HepG2 (cell line): Measurements from ENCODE around the gene MIA2. TPM values are rescaled to one million over a fixed set of nuclear protein-coding genes. Genes with fewer than 3 reads are reported as not detected.

Experiments used
- AKNA ChIP-seq: sonication (generic); formaldehyde crosslinking; IDR thresholded peaks from 2 replicates; pipeline ENCODE4 v1.4.0; 2020; ENCODE audit warnings: missing genetic modification reagents, borderline replicate concordance
- ARHGAP35 ChIP-seq: sonication (generic); formaldehyde crosslinking; IDR thresholded peaks from 2 replicates; pipeline ENCODE4 v1.9.0; 2022; ENCODE audit warnings: mild to moderate bottlenecking, inconsistent platforms, moderate library complexity, missing genetic modification reagents, borderline replicate concordance
- ATM ChIP-seq: fragments of 450-650 bp; IDR thresholded peaks from 2 replicates; pipeline ENCODE4 v1.7.1; 2017; ENCODE audit warnings: mild to moderate bottlenecking, borderline replicate concordance
- CEBPG ChIP-seq: IDR thresholded peaks from 2 replicates; pipeline ENCODE4 v1.6.1; 2016
- FOXJ3 ChIP-seq: sonication (generic); formaldehyde crosslinking; IDR thresholded peaks from 2 replicates; pipeline ENCODE4 v1.4.0; 2020; ENCODE audit warnings: missing genetic modification reagents, mild to moderate bottlenecking, borderline replicate concordance
- GATAD1 ChIP-seq: IDR thresholded peaks from 2 replicates; pipeline ENCODE4 v1.6.1; 2016; ENCODE audit warnings: missing genetic modification reagents, missing compliant biosample characterization
- KLF12 ChIP-seq: sonication (generic); formaldehyde crosslinking; IDR thresholded peaks from 2 replicates; pipeline ENCODE4 v1.4.0; 2020; ENCODE audit warnings: missing genetic modification reagents, borderline replicate concordance
- KLF15 ChIP-seq: sonication (generic); formaldehyde crosslinking; IDR thresholded peaks from 2 replicates; pipeline ENCODE4 v1.8.1; 2023; ENCODE audit warnings: borderline replicate concordance, mild to moderate bottlenecking, inconsistent platforms, missing genetic modification reagents, mixed read lengths
- MEIS2 ChIP-seq: sonication (generic); formaldehyde crosslinking; IDR thresholded peaks from 2 replicates; pipeline ENCODE4 v1.9.0; 2021; ENCODE audit warnings: mild to moderate bottlenecking, missing genetic modification reagents
- NFATC3 ChIP-seq: sonication (generic); formaldehyde crosslinking; IDR thresholded peaks from 2 replicates; pipeline ENCODE4 v1.5.1; 2020; ENCODE audit warnings: mild to moderate bottlenecking, missing genetic modification reagents
- NKX3-1 ChIP-seq: sonication (generic); formaldehyde crosslinking; IDR thresholded peaks from 2 replicates; pipeline ENCODE4 v1.5.0; 2020; ENCODE audit warnings: missing genetic modification reagents
- NONO ChIP-seq, 2 experiments: fragments of 450-650 bp in 1 of 2; sonication (generic) in 1 of 2; formaldehyde crosslinking in 1 of 2; IDR thresholded peaks in 1 of 2; conservative IDR thresholded peaks in 1 of 2; 2 replicates each; pipeline versions ENCODE4 v1.6.1 to v1.8.0; 2017 to 2022; ENCODE audit warnings: mild to moderate bottlenecking in 1 of 2, missing genetic modification reagents in 1 of 2, moderate library complexity in 1 of 2
- POGZ ChIP-seq: sonication (generic); formaldehyde crosslinking; IDR thresholded peaks from 2 replicates; pipeline ENCODE4 v1.4.0; 2020; ENCODE audit warnings: mild to moderate bottlenecking, missing genetic modification reagents
- POLR2AphosphoS5 ChIP-seq: IDR thresholded peaks from 2 replicates; pipeline ENCODE4 v1.6.1; 2012; ENCODE audit warnings: low read depth, low read length
- RAD51 ChIP-seq: fragments of 450-650 bp; IDR thresholded peaks from 2 replicates; pipeline ENCODE4 v1.6.1; 2016; ENCODE audit warnings: borderline replicate concordance
- SNAPC2 ChIP-seq: sonication (generic); formaldehyde crosslinking; IDR thresholded peaks from 2 replicates; pipeline ENCODE4 v1.8.1; 2022; ENCODE audit warnings: mild to moderate bottlenecking, missing genetic modification reagents
- SNRNP70 ChIP-seq: fragments of 200-400 bp; formaldehyde crosslinking; IDR thresholded peaks from 2 replicates; pipeline ENCODE4 v1.6.1; 2017; ENCODE audit warnings: mild to moderate bottlenecking, low read depth, low read length, moderate library complexity
- SOX13 ChIP-seq, 3 experiments: fragments of 450-650 bp in 1 of 3; sonication (generic) in 1 of 3; formaldehyde crosslinking in 1 of 3; IDR thresholded peaks in 2 of 3; conservative IDR thresholded peaks in 1 of 3; 2 replicates each; pipeline versions ENCODE4 v1.5.0 to v1.6.1; 2016 to 2020; ENCODE audit warnings: antibody characterized with exemption in 1 of 3, mild to moderate bottlenecking in 1 of 3, missing compliant biosample characterization in 1 of 3, missing genetic modification reagents in 1 of 3, moderate library complexity in 1 of 3
- SP140L ChIP-seq: sonication (generic); formaldehyde crosslinking; IDR thresholded peaks from 2 replicates; pipeline ENCODE4 v1.4.0; 2020; ENCODE audit warnings: missing genetic modification reagents, borderline replicate concordance
- TEAD2 ChIP-seq: sonication (generic); formaldehyde crosslinking; IDR thresholded peaks from 2 replicates; pipeline ENCODE4 v1.9.0; 2021; ENCODE audit warnings: missing genetic modification reagents
- YY1 ChIP-seq: IDR thresholded peaks from 2 replicates; pipeline ENCODE4 v1.6.1; 2011; ENCODE audit warnings: low read length, low read depth, moderate library complexity, mild to moderate bottlenecking; ENCODE audit not compliant: insufficient read depth, insufficient replicate concordance
- ZBTB42 ChIP-seq: sonication (generic); formaldehyde crosslinking; IDR thresholded peaks from 2 replicates; pipeline ENCODE4 v1.5.0; 2020; ENCODE audit warnings: mild to moderate bottlenecking, missing genetic modification reagents
- ZNF274 ChIP-seq: sonication (generic); formaldehyde crosslinking; IDR thresholded peaks from 2 replicates; pipeline ENCODE4 v1.5.1; 2020; ENCODE audit warnings: mild to moderate bottlenecking, missing genetic modification reagents
- ZNF569 ChIP-seq: sonication (generic); formaldehyde crosslinking; IDR thresholded peaks from 2 replicates; pipeline ENCODE4 v1.5.0; 2020; ENCODE audit warnings: mild to moderate bottlenecking, missing genetic modification reagents, moderate library complexity, borderline replicate concordance
- ZNF614 ChIP-seq: IDR thresholded peaks from 2 replicates; pipeline ENCODE4 v1.6.1; 2018; ENCODE audit warnings: missing biosample characterization, missing genetic modification reagents, inconsistent platforms, borderline replicate concordance
- ZNF780A ChIP-seq: sonication (generic); formaldehyde crosslinking; IDR thresholded peaks from 2 replicates; pipeline ENCODE4 v1.8.0; 2022; ENCODE audit warnings: mild to moderate bottlenecking, missing genetic modification reagents, moderate library complexity
- polyA plus RNA-seq, 8 experiments: library from polyadenylated mRNA; depleted of rRNA in 3 of 8; stranded (reverse) in 7 of 8; unstranded in 1 of 8; fragments of >200 nt; fragmentation: Illumina TruSeq in 4 of 8; extraction: Trizol in 4 of 8; gene quantifications; 2 replicates each; pipeline versions ENCODE4 v1.2.1 to v1.2.3, GENCODE V29; 2011 to 2016; ENCODE audit warnings: low read depth in 4 of 8, missing spikeins in 1 of 8, mixed read lengths in 1 of 8; ENCODE audit not compliant: insufficient read depth in 1 of 8
- total RNA-seq, 5 experiments: library from RNA; depleted of rRNA; stranded (reverse); fragments of >200 nt; fragmentation: Illumina TruSeq; extraction: Trizol; gene quantifications; 2 replicates each; pipeline ENCODE4 v1.2.3, GENCODE V29; 2016; ENCODE audit warnings: low read depth in 1 of 5

MIA2 gene
- total and polyA plus RNA-seq, 2 of the 13 experiments (the other 11 are each of a cell fraction or from before 2014, with no cell fraction given) = 134 to 158 TPM

- TF ChIP-seq AKNA = no peak
- peak; percentile 72; the same call in 1 of the 2 replicates for TF ChIP-seq RAD51
- TF ChIP-seq NONO (IDR thresholded peaks at IDR 0.05) = peak; percentile 100; the same call in 1 of the 2 replicates
- TF ChIP-seq NONO (CRISPR knock-in tag; conservative IDR thresholded peaks at IDR 0.05) = peak; percentile 83
- TF ChIP-seq GATAD1 (CRISPR knock-in tag) = peak; percentile 79
- TF ChIP-seq KLF12 (CRISPR knock-in tag) = peak; percentile 100
- TF ChIP-seq TEAD2 (CRISPR knock-in tag) = no peak
- no peak for TF ChIP-seq SNAPC2
- TF ChIP-seq NFATC3 (CRISPR knock-in tag) = peak; percentile 80; the same call in 1 of the 2 replicates
- no peak for TF ChIP-seq ATM
- TF ChIP-seq FOXJ3 (CRISPR knock-in tag) = no peak
- no peak for TF ChIP-seq NKX3-1
- peak; percentile 55; the same call in 1 of the 2 replicates for TF ChIP-seq ARHGAP35
- peak; percentile 93; the same call in 1 of the 2 replicates for TF ChIP-seq ZNF780A (CRISPR knock-in tag)
- TF ChIP-seq POLR2AphosphoS5 = no peak
- TF ChIP-seq ZBTB42 = no peak
- peak; percentile 84 for TF ChIP-seq ZNF614 (CRISPR knock-in tag)
- TF ChIP-seq MEIS2 (CRISPR knock-in tag) = no peak; the same call in none of the 2 replicates
- peak; percentile 42 for TF ChIP-seq CEBPG (CRISPR knock-in tag)
- TF ChIP-seq SOX13 (IDR thresholded peaks at IDR 0.05) = no peak
- TF ChIP-seq SOX13 (CRISPR knock-in tag; conservative IDR thresholded peaks at IDR 0.05 in 1 of 2, IDR thresholded peaks at IDR 0.05 in 1 of 2) = peak in 1 of 2 experiments; percentile 57; a peak in 1 of 4 replicates
- TF ChIP-seq SNRNP70 = no peak
- TF ChIP-seq YY1 = peak; percentile 2
- TF ChIP-seq ZNF274 (CRISPR knock-in tag) = no peak; the same call in 1 of the 2 replicates
- TF ChIP-seq KLF15 = no peak; the same call in 1 of the 2 replicates
- no peak for TF ChIP-seq ZNF569 (CRISPR knock-in tag)
- TF ChIP-seq POGZ = 0 out of 2 replicates have a peak, but pooled peaks have one; percentile 68
- peak; percentile 83 for TF ChIP-seq SP140L
Measured at GRCh38 chr14:39432179-39432618, 198.5 kb downstream of the MIA2 start, which contains the start of gene FBXO33 (continued).
